ENCODE measurements around the gene NDE1.

Gene NDE1

GRCh38 chr16:15640966-15641365 is 9.1 kb upstream of the NDE1 start:
- H3K4me1 ChIP-seq (ENCODE audit: control insufficient read depth in 1 of 2, insufficient read depth in 1 of 2, low read depth in 1 of 2, low read length in 1 of 2): peaks cover 49 to 64% of the 10 kb centered on the region in 2 experiments
- no peaks in the 10 kb centered on the region for H3K27me3 ChIP-seq
- H3K36me3 ChIP-seq: peaks cover 26% of the 10 kb centered on the region
- H3K27ac ChIP-seq: peak overlapping the region; percentile 97
- H3K4me3 ChIP-seq (ENCODE audit: low read depth in 1 of 2, low read length in 1 of 2): peak overlapping the region; percentile 78 to 89
- H3K9me3 ChIP-seq: no peaks in the 10 kb centered on the region
- TF ChIP-seq, protein P1, sequence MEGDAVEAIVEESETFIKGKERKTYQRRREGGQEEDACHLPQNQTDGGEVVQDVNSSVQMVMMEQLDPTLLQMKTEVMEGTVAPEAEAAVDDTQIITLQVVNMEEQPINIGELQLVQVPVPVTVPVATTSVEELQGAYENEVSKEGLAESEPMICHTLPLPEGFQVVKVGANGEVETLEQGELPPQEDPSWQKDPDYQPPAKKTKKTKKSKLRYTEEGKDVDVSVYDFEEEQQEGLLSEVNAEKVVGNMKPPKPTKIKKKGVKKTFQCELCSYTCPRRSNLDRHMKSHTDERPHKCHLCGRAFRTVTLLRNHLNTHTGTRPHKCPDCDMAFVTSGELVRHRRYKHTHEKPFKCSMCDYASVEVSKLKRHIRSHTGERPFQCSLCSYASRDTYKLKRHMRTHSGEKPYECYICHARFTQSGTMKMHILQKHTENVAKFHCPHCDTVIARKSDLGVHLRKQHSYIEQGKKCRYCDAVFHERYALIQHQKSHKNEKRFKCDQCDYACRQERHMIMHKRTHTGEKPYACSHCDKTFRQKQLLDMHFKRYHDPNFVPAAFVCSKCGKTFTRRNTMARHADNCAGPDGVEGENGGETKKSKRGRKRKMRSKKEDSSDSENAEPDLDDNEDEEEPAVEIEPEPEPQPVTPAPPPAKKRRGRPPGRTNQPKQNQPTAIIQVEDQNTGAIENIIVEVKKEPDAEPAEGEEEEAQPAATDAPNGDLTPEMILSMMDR (IDR thresholded peaks at IDR 0.05): no peak

- Histone ChIP-seq H3K36me3 (peaks cover 23% of the 10 kb centered on the region), H3K9me3 (no peaks in the 10 kb centered on the region), H3K27me3 (no peaks in the 10 kb centered on the region), H3K4me3 (ENCODE audit: low read depth in 1 of 2, low read length in 1 of 2) (peak overlapping the region; percentile 78 to 89), H3K27ac (peak overlapping the region; percentile 97), H3K4me1 (ENCODE audit: control insufficient read depth in 1 of 2, insufficient read depth in 1 of 2, low read depth in 1 of 2, low read length in 1 of 2) (peaks cover 39 to 54% of the 10 kb centered on the region in 2 experiments)
- TF ChIP-seq, protein P1 (IDR thresholded peaks at IDR 0.05): no peak
Observed at GRCh38 chr16:15641753-15642556, 8.1 kb upstream of the NDE1 start.

DNA sequence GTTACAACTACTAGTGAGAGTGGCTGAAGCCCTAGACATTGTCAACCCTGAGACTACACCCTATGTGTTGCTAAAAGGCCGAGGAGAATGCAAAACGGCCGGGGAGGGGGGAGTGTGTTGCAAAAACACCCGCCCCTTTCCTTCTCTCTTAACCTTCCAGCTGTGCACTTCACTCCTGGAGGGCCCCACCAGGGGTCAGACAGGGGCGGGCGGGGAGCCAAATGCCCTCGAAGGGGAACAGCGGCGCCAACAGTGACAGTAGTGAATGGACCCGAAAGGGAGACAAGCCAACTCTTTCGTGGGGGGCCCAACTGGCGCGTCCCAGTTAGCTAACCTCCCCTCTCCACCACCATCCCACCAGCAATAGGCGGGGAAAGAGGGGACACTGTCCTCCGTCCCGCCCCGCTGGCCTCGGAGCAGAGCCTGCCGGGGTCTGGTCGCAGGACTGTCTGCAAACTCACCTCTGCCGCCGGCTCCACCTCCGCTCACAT is 7.4 kb upstream of the NDE1 start:
- no peaks in the 10 kb centered on the region for H3K9me3 ChIP-seq
- H3K27ac ChIP-seq: peak overlapping the region; percentile 97
- peak overlapping the region; percentile 78 to 89 for H3K4me3 ChIP-seq (ENCODE audit: low read depth in 1 of 2, low read length in 1 of 2)
- TF ChIP-seq, protein P1 (IDR thresholded peaks at IDR 0.05): peak; percentile 69
- peaks cover 34 to 47% of the 10 kb centered on the region in 2 experiments for H3K4me1 ChIP-seq (ENCODE audit: control insufficient read depth in 1 of 2, insufficient read depth in 1 of 2, low read depth in 1 of 2, low read length in 1 of 2)
- peaks cover 17% of the 10 kb centered on the region for H3K36me3 ChIP-seq
- H3K27me3 ChIP-seq: no peaks in the 10 kb centered on the region

DNA sequence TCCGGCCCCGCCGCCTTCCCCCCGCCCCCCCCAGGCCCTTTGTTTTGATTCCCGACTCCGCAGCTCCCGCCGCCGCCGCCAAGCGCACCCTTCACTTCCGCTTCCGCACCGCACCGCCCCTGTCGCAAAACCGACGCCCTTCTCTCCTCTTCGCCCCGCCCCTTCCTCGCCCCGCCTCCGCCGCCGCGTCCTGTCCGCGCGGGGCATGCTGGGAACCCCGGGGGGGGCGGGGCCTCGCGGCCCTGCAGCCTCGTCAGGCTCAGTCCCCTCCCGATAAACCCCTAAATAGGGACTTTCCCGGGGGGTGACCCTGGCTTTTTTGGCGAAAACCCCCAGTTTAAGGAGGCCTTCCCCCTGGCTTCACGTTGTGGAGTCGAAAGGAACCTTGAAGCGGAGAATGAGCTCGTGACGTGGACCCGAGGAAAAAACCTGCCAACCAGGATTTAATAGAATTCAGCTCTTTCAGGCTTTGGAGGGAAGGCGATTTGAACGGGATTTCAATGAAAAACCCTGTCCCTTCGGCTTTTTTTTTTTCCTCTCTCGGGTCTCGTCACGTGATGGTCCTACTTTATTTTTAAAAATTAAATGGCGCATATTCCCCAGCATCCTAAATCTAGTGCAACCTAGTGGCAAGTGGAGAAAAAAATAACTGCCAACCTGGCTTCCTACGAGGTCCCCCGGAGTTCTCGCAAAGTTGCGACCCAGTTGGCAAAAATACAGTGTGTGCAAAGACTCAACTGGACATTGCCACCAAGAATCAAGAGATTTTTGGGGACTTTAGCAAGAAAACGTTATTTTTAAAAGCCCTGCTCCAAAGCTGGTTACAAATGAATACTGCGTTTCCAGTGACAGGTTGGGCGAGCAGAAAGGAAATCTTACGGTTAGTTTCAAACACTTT is 6.7 kb upstream of the NDE1 start, which contains the start of gene MARF1:
Gene MARF1 (minus strand): TSS at position 107 of the 898 bp plus-strand sequence. CDS start 3,921 bp downstream, outside the sequence.
- Histone ChIP-seq H3K27ac (peak within 1 kb of the TSS; percentile 97), H3K4me3 (ENCODE audit: low read depth in 1 of 2, low read length in 1 of 2) (peak within 1 kb of the TSS; percentile 78 to 89), H3K36me3 (peaks cover 10% of the 10 kb centered on the region), H3K27me3 (no peaks in the 10 kb centered on the region), H3K4me1 (ENCODE audit: control insufficient read depth in 1 of 2, insufficient read depth in 1 of 2, low read depth in 1 of 2, low read length in 1 of 2) (peaks cover 30 to 45% of the 10 kb centered on the region in 2 experiments), H3K9me3 (no peaks in the 10 kb centered on the region)
- TF ChIP-seq, protein P1 (IDR thresholded peaks at IDR 0.05): peak; percentile 29

GRCh38 chr16:15643946-15644250 is 6.1 kb upstream of the NDE1 start:
- Histone ChIP-seq H3K4me3 (ENCODE audit: low read depth in 1 of 2, low read length in 1 of 2) (peak overlapping the region; percentile 78 to 89), H3K27ac (peak overlapping the region; percentile 97), H3K36me3 (peaks cover 4% of the 10 kb centered on the region), H3K27me3 (no peaks in the 10 kb centered on the region), H3K4me1 (ENCODE audit: control insufficient read depth in 1 of 2, insufficient read depth in 1 of 2, low read depth in 1 of 2, low read length in 1 of 2) (peaks cover 29 to 39% of the 10 kb centered on the region in 2 experiments), H3K9me3 (no peaks in the 10 kb centered on the region)
- TF ChIP-seq, protein P1 (IDR thresholded peaks at IDR 0.05): no peak
